A204.1 (cell line): ENCODE measurements around the gene FLT1.

Experiments used
- FAIRE-seq: peaks from 2 replicates; lab custom pipeline; 2012; peaks lifted over from hg19 to GRCh38; lab: Jason Lieb, UNC

Gene FLT1, protein sequence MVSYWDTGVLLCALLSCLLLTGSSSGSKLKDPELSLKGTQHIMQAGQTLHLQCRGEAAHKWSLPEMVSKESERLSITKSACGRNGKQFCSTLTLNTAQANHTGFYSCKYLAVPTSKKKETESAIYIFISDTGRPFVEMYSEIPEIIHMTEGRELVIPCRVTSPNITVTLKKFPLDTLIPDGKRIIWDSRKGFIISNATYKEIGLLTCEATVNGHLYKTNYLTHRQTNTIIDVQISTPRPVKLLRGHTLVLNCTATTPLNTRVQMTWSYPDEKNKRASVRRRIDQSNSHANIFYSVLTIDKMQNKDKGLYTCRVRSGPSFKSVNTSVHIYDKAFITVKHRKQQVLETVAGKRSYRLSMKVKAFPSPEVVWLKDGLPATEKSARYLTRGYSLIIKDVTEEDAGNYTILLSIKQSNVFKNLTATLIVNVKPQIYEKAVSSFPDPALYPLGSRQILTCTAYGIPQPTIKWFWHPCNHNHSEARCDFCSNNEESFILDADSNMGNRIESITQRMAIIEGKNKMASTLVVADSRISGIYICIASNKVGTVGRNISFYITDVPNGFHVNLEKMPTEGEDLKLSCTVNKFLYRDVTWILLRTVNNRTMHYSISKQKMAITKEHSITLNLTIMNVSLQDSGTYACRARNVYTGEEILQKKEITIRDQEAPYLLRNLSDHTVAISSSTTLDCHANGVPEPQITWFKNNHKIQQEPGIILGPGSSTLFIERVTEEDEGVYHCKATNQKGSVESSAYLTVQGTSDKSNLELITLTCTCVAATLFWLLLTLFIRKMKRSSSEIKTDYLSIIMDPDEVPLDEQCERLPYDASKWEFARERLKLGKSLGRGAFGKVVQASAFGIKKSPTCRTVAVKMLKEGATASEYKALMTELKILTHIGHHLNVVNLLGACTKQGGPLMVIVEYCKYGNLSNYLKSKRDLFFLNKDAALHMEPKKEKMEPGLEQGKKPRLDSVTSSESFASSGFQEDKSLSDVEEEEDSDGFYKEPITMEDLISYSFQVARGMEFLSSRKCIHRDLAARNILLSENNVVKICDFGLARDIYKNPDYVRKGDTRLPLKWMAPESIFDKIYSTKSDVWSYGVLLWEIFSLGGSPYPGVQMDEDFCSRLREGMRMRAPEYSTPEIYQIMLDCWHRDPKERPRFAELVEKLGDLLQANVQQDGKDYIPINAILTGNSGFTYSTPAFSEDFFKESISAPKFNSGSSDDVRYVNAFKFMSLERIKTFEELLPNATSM (N-terminal part only)

DNA sequence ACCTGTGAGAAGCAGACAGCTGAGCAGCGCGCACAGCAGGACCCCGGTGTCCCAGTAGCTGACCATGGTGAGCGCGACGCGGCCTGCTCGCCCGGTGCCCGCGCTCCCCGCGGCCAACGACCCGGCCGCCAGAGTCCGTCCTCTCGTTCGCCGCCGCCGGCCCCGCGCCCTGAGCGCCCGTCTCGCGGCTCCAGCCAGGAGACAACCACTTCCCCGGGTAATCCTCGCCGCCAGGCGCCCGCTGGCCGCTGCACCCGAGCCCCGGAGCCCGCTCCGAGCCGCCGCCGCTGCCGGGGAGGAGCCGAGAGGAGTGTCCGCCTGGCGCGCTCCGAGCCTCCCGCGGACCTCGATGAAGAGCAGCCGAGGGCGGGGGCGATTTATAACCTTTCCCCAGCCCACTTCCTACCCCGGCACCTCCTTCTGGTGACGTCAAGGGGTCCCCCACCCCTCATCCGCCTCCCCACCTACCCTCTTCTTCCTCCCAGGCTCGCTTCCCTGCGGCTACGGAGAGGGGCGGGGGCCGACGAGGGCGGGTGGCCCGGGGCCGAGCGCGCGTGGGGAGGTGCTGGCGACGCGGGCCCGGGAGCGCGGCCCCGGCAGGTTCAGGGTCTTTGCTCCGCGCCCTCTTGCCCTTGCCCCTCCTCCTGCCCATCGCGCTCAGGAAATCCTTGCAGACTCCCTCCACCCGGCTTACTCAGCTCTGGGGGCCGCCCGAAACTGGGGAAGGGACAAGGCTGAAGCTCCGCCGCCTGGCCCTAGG is at the start of gene FLT1:
FLT1 (minus strand) TSS at position 351 of the 760 bp plus-strand sequence; CDS start at position 66, 285 bp downstream.
- no peak for FAIRE-seq

DNA sequence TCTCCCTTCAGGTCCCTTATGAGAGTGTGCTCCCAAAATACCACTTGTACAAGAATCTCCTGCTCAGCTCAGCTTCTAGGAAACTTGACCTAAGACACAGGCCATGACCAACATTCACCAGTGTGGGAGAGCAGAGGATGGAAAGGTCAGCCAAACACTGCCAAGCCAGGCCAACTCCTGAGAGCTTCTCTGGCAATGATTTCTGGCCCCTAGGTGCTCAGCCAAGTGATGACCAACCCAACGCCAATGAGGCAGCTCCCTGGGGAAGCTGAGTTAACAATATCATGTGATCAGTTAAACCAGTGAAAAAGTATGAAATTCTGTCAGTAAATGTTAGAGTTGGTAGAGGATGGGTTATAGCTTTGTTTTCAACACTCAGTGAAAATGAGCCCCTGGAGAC is 49.1 kb upstream of the FLT1 start:
- FAIRE-seq: no peak

DNA sequence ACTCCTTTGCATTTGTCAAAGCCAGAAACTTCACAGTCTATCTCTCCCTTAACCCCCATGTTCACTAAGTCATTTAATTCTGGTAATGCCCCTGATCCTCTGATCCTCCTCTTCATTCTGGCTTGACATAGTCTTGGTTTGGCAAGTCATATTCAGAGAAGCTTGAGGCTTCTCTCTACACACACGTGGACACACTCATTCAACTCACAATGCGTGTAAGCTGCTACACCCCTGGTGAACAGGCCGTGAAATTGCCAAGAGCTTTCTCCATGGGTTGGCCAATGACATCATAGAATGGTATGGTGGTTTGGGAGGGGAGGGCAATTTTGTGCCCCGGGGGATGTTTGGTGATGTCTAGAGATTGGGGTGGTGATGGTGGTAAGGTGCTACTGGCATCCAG is 47.9 kb upstream of the FLT1 start:
- FAIRE-seq: no peak

DNA sequence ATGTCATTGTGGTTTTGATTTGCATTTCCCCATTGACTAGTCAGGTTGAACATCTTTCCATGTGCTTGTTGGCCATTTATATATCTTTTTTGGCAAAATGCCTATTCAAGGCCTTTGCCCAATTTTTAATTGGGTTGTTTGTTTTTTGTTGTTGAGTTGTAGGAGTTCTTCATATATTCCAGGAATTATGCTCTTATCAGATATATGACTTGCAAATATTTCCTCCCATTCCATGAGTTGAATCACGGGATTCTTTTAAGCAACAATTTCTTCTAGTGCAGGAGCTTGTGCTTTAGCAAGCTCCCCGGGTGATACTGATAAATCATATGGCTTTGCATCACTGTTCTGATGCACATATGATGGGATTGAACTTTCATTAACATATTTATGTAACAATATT is 47.0 kb upstream of the FLT1 start:
- FAIRE-seq: no peak

DNA sequence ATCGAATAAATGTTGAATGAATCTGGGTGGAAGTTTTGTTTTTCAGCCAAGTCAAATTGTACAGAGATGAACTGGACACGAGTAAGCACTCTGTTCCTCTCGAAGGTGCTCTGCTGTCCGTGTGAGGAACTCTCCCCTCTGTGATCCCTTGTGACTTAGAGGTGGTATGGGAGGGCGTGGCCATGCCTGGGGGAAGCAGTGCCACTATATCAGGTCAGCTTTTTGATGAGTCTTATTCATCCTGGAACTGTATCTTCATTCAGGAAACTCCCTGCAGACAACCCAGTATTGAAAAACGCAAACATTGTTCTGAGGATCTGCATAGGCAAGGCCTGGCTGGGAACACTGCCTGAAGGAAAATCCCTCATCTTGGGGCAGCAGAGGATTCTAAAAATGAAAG is 45.7 kb upstream of the FLT1 start:
- FAIRE-seq: no peak

DNA sequence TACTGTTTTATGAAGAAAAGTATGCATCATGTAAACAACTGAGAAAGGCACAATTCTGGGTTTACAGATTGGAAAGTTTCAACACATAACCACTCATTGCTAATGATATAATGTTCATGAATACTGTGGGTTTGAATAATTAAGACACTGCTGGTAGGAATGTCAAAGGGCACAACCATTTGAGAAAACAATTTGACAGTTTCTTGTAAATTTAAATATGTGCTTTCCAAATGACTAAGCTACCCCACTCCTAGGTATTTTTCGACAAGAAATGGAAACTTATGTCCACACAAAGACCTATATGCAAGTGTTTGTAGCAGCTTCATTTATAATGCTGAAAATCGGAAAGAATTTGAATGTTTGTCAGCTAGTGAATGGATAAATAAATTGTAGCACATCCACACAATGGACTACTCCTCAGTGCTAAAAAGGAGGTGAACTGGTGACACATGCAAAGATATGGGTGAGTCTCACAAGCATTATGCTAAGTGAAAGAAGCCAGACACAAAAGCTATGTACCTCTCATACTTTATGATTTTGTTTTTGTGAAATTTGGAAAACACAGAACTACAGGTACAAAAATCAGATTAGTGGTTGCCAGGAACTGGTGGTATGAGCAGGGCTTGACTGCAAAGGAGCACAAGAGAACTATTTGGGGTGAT is 44.8 kb upstream of the FLT1 start:
- FAIRE-seq: no peak

DNA sequence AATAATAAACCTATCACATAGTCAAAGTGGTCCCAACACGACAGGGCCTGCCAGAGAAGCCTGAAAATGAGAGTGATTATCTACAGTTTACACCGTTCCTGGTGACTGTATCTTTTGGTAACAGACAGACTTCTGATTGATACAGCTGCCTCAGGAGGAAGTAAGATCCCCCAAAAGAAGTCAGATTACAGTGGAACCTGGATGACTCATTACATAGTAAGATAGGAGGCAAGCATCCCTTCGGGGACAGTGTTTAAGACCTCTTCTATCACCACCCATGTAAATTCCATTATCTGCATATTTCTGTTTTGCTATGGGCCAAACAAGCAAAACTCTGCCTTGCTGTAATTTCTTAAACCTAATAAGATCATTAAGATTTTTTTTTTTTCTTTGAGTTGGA is 44.0 kb upstream of the FLT1 start:
- FAIRE-seq: no peak

DNA sequence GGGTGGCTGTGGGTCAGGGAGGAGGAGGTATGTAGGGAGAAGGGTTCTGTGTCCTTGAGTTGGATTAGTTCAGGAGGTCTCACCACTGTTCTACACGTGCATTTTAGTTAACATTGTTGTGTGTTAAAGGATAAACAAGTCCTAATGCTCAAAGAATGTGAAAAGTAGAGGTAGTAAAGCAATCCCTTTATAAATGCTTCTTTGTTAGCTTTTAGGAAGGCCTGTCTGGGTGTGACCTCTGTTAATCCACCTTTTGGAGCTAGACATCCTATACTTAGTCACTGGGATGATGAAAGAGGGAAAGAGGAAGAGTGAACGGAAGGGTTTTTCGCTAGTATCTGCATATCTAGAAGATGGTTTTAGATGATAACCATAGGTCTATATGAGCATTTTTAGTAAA is 42.2 kb upstream of the FLT1 start:
- no peak for FAIRE-seq

DNA sequence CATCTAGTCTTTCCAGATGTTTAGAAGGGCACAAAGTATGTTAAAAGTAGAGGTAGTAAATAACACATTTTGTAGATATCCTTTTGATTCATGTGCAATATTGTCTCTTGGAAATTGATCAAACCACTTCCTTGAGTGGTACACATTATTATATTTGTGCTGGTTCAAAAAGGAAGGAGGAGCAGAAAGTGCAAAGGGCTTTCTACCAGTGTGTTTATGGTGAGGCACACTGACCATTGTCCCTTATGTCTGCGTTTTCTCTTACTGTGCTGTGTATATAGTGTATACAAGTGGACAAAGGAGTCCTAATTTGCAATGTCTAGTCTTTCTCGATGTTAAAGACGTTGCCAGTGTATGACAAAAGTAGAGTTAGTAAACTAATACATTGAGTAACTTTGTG is 41.4 kb upstream of the FLT1 start:
- no peak for FAIRE-seq

DNA sequence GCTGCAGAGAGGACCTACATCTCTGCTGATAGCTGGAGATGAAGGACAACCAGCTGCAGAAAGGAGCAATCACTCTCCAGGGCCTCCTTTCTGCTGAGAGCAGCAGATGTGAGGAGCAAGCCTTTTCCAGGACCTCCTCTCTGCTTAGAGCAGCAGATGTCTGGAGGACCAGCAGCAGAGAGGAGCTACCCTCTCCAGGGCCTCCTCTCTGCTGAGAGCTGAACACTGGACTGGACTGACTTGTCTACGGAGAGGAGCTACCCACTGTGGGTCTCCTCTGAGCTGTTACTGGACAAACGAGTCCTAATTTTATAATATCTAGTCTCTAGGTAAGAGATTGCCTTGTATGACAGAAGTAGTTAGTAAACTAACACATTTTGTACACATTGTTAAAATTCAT is 40.8 kb upstream of the FLT1 start:
- FAIRE-seq: no peak

DNA sequence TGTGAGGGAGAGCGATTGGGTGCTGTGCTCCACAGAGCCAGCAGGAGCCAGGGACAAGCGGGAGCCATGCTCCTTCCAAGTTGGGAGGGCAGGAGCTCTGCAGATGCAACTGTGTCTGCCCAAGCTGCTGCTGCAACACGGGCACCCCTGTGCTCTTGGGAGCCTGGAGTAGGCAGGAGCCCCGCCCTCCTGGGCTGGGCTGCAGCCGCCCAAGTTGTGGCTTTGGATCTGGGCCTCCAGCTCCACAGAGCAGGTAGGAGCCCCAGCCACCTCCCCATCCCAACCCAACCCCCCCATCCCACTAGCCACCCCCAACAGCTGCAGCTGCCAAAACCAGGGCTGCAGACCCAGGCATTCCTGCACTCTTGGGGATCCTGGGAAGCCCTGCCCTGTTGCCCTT is 39.9 kb upstream of the FLT1 start:
- no peak for FAIRE-seq

DNA sequence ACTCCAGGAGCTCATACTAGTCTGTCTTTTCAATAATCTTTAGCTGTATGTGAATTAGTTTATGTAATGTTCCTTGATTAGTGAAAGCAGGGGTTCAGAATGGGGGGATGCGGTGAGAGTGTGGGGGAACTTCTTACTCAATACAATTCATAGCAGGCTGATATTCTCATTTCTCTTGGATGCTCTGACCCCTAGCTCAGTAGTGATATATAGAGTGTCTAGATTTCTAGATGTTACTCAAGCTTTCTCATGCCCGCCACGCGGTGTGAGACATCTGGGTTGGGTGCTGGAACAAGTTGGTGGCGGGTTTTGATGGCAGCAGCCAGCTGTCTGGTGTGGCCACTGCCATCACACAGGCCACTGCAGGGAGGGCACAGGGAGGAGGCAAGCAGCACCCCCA is 39.3 kb upstream of the FLT1 start:
- FAIRE-seq: no peak

DNA sequence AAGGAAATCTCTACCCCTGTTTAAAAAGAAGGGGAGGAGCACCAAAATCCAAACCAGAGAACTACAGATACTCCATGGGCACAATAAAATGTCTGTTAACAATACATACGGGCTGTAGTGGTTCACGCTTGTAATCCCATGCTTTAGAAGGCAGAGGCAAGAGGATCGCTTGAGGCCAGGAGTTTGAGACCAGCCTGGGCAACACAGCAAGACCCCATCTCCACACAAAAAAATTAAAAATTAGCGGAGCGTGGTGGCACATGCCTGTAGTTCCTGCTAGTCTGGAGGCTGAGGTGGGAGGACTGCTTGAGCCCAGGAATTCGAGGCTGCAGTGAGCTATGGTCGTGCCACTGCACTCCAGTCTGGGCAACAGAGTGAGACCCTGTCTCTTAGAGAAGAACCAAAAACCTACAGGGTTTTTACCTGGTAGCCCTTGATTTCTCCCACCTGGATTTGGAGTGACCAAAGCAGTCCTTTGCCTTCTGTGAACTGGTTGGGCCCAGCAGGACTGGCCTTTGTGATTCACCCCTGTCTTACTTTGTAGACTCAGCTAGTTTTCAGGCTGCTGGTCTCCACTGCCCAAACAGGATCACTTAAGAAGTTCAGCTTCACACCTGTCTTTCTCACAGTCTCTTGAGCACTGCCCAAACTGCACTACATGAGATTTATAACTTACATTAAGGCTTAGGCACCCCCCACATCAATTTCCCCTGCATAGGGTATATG is 38.7 kb upstream of the FLT1 start:
- FAIRE-seq: no peak

DNA sequence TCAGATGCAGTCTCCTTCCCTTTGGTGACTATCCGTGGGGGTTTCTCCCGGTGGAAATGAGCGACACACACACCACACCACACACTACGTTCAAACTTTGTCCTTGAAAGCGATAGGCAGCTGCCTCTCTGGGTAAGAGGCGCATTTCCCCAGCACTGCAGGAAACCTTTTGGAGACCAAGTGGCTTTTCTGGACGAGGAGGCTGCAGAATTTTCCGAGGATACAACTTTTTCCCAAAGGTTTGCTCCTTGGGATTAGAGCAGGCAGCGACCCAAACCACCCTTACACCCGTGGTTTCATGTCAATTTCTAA is 38.2 kb upstream of the FLT1 start:
- FAIRE-seq: no peak

DNA sequence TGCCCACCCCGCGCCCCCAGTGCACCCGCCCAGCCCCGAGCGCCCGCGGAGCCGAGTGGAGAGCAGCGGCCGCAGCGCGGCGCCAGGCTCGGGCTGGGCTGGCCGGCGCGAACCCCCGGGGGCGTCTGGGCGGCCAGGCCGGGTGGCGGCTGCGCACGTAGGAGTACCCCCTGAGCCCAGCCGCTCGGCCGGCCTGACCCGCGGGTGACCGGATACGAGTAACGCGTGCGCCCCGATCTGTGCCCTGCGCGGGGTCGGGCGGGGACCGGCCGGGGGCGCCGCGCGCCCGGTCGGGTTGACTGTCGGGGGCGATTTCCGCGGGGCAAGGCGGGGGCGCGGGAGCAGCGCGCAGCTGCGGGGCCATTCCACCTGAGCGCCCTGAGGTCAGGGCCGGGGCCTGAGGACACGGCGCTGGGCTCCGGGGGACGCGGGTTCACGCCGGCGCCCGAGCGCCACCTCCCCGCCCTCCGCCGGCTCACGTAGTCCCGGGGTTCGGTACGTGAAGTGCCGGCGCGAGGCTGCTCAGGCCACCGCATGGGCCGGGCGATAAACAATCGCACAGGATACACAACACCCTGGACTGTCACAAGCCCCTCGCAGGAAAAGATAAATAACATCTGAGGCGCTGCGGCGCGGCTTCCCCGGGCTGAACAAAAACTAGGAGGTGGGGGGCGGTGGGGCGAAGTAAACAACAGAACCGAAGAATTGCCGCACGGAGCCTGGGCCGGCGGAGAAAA is 37.6 kb upstream of the FLT1 start:
- FAIRE-seq: no peak

DNA sequence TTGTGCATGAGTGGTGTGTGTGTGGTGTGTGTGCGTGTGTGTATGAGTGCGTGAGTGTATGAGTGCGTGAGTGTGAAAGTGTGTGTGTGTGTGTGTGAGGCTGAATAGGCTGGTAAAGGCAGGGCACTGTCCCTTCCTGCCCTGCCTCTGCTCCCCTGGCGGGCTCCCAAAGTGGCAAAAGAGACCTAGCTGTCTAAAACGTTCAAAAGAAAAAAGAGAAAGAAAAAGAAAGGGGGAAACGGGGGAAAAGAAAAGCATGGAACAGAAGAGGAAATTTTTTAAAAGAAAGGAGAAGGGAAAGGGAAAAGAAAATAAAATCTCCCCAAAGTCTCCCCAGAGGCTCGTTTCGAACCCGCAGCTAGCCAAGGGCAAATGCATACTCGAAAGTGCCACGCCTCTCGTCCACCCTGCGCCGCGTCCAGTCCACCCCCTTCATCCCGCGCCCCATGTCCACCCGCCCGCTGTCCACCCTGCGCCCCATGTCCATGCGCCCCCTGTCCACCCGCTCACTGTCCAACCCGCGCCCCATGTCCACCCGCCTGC is 37.0 kb upstream of the FLT1 start:
- no peak for FAIRE-seq

DNA sequence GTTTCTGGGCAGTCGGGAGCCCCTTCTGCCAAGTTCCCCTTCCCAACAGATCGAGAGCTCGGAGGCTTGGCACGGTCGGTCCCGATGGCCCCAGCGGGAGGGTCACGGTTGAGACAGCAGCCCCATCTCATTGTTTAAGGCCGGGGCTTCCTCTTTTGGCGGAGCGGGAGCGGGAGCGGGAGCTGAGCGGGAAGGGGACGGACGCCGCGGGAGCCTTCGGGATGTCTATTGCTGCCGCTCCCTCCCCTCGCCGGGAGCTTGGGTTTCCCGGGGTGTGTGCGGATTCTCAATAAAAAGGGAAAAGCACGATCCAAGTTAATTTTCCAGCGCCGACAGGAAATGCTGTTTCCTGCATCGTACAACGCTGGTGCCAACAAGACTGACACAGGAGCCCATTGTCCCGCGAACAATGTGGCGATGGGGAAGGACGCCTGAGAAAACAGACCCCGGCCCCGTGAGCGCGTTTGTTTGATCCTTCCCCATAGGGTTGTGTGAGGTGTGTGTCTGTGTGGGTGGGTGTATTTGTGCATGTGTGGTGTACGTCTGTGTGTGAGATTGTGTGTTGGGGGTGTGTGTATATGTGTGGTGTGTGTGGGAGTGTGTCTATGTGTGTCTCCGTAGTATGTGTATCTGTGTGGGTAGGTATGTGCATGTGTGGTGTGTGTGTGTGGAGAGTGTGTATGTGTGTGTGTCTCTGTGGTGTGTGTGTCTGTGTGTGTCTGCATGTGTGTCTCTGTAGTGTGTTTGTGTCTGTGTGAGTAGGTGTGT is 36.3 kb upstream of the FLT1 start:
- no peak for FAIRE-seq

DNA sequence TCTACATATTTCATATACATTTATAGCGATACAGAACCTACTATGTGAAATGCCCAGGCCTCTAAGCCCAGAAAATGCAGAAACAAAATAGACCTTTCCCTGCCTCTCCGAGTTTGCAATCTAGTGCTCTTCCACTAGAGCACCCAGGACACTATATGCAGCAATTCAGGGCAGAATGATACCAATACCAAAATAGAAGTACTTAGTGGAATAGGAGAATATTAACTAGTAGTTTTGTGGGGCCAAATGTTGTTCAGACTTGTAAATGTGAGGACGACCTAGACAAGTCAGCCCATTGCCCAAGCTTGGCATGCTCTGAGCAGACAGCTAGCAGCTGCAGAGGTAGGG is 35.8 kb upstream of the FLT1 start:
- FAIRE-seq: no peak

DNA sequence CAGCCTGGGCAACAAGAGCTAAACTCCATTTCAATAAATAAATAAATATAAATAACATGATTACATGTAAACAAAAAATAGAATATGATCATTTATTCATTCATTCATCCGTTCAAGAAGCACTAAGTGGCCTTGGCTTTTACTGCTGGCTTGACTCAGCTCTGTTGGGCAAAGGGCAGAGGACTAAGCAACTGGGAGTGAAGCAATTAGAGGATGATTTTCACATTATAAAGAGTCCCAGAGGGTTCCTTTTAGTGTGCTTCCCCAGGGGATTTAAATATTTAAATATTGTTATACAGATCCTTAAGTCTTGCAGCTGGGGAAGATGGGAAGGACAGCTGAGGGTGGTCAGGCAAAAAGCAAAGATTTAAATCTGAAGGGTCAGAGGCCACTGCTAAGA is 34.9 kb upstream of the FLT1 start:
- no peak for FAIRE-seq
